Smooth muscle cell (in vitro differentiated cells): ENCODE measurements around the gene GRK6. TPM values are rescaled to one million over a fixed set of nuclear protein-coding genes. Genes with fewer than 3 reads are reported as not detected.

ENCODE experiments used
- DNase-seq: peaks from one replicate; lab custom pipeline; 2025; ENCODE audit not compliant: unreplicated experiment; lab: John Stamatoyannopoulos, UW
- H2AFZ ChIP-seq: fragments of 200-600 bp; sonication (generic); 2 replicates; pipeline ENCODE4 v1.6.0; 2016; ENCODE audit warnings: antibody characterized with exemption, low read depth, mild to moderate bottlenecking
- H3F3A ChIP-seq: fragments of 200-600 bp; sonication (generic); 2 replicates; pipeline ENCODE4 v1.6.0; 2017; ENCODE audit warnings: antibody characterized with exemption, low read depth
- H3K27ac ChIP-seq: fragments of 200-600 bp; sonication (generic); 2 replicates; pipeline ENCODE4 v1.5.1; 2016; ENCODE audit warnings: low read depth, mild to moderate bottlenecking
- H3K27me3 ChIP-seq: fragments of 200-600 bp; sonication (generic); 2 replicates; pipeline ENCODE4 v1.6.1; 2016; ENCODE audit warnings: low read depth, mild to moderate bottlenecking
- H3K36me3 ChIP-seq: fragments of 200-600 bp; sonication (generic); 2 replicates; pipeline ENCODE4 v1.5.1; 2016; ENCODE audit warnings: low read depth
- H3K4me1 ChIP-seq: fragments of 200-600 bp; sonication (generic); 2 replicates; pipeline ENCODE4 v1.5.1; 2016; ENCODE audit warnings: low read depth
- H3K4me2 ChIP-seq: fragments of 200-600 bp; sonication (generic); 2 replicates; pipeline ENCODE4 v1.6.0; 2016; ENCODE audit warnings: mild to moderate bottlenecking
- H3K4me3 ChIP-seq: fragments of 200-600 bp; sonication (generic); 2 replicates; pipeline ENCODE4 v1.5.1; 2016; ENCODE audit warnings: mild to moderate bottlenecking
- H3K79me2 ChIP-seq: fragments of 200-600 bp; sonication (generic); 2 replicates; pipeline ENCODE4 v1.6.0; 2016; ENCODE audit warnings: low read depth, mild to moderate bottlenecking
- H3K9ac ChIP-seq: fragments of 200-600 bp; sonication (generic); 2 replicates; pipeline ENCODE4 v1.6.0; 2016; ENCODE audit warnings: low read depth
- H3K9me3 ChIP-seq: fragments of 200-600 bp; sonication (generic); replicated peaks from 2 replicates; pipeline ENCODE4 v1.5.1; 2016; ENCODE audit warnings: low read depth
- H4K20me1 ChIP-seq: fragments of 200-600 bp; sonication (generic); 2 replicates; pipeline ENCODE4 v1.6.0; 2016; ENCODE audit warnings: low read depth
- CTCF ChIP-seq: fragments of 200-600 bp; sonication (generic); IDR thresholded peaks from 2 replicates; pipeline ENCODE4 v1.5.1; 2017; ENCODE audit warnings: borderline replicate concordance, mild to moderate bottlenecking, antibody characterized with exemption; ENCODE audit not compliant: insufficient read depth, poor library complexity, severe bottlenecking
- WGBS: methylation state at CpG from one replicate; pipeline ENCODE4 v1.1.7; 2016; ENCODE audit warnings: low lambda C conversion rate; 5-methylcytosine and 5-hydroxymethylcytosine counted together
- polyA plus RNA-seq: library from polyadenylated mRNA; unstranded; fragments of >200 nt; fragmentation: Nextera tagmentation; extraction: Ambion mirVana; gene quantifications from 2 replicates; pipeline ENCODE4 v1.2.1, GENCODE V29; 2016
- total RNA-seq: library from RNA; depleted of rRNA; stranded (reverse); fragments of >200 nt; gene quantifications from 2 replicates; pipeline ENCODE4 v1.2.3, GENCODE V29; 2014

Gene GRK6
- total and polyA plus RNA-seq, 2 experiments from 2014 or later, result 20.8 to 28.5 TPM

- no peak for TF ChIP-seq CTCF
- DNase-seq, result no peak
- Histone ChIP-seq H3F3A (no peaks in the 10 kb centered on the region), H3K9me3 (no peaks in the 10 kb centered on the region), H3K4me2 (no peak overlapping the region), H3K9ac (no peak overlapping the region), H3K27ac (no peak overlapping the region), H3K4me3 (no peak overlapping the region), H4K20me1 (no peaks in the 10 kb centered on the region), H3K36me3 (no peaks in the 10 kb centered on the region), H3K79me2 (no peaks in the 10 kb centered on the region), H2AFZ (no peak overlapping the region), H3K27me3 (no peaks in the 10 kb centered on the region), H3K4me1 (peaks cover 4% of the 10 kb centered on the region)
- 84% methylated on average over 6 of the region's 6 CpGs for WGBS
Measured at GRCh38 chr5:177421062-177421798, 5.2 kb upstream of the GRK6 start.

- Histone ChIP-seq H3K9ac (no peak overlapping the region), H3K4me3 (no peak overlapping the region), H3K9me3 (no peaks in the 10 kb centered on the region), H3K27ac (no peak overlapping the region), H3K4me1 (peaks cover 11% of the 10 kb centered on the region), H3K27me3 (no peaks in the 10 kb centered on the region), H3K79me2 (peaks cover 13% of the 10 kb centered on the region), H3K36me3 (no peaks in the 10 kb centered on the region), H2AFZ (no peak overlapping the region), H3K4me2 (no peak overlapping the region), H3F3A (no peaks in the 10 kb centered on the region), H4K20me1 (peaks cover 11% of the 10 kb centered on the region)
- 80% methylated on average over 2 of the region's 2 CpGs for WGBS
- DNase-seq, result no peak
- TF ChIP-seq CTCF, result no peak
Measured at GRCh38 chr5:177423671-177424070, 2.8 kb upstream of the GRK6 start.

- no peaks in the 10 kb centered on the region for H3K36me3 ChIP-seq
- WGBS, result 59% methylated on average over 13 of the region's 13 CpGs
- H2AFZ ChIP-seq, result peak overlapping the region; percentile 73
- H4K20me1 ChIP-seq, result peaks cover 22% of the 10 kb centered on the region
- DNase-seq, result no peak
- H3K4me3 ChIP-seq, result peak overlapping the region; percentile 66
- H3K9me3 ChIP-seq, result no peaks in the 10 kb centered on the region
- no peaks in the 10 kb centered on the region for H3K27me3 ChIP-seq
- H3K4me1 ChIP-seq, result peaks cover 11% of the 10 kb centered on the region
- peak overlapping the region; percentile 94 for H3K27ac ChIP-seq
- H3K79me2 ChIP-seq, result peaks cover 15% of the 10 kb centered on the region
- H3F3A ChIP-seq, result no peaks in the 10 kb centered on the region
- no peak for TF ChIP-seq CTCF
- H3K4me2 ChIP-seq, result peak overlapping the region; percentile 87
- peak overlapping the region; percentile 81 for H3K9ac ChIP-seq
Measured at GRCh38 chr5:177425196-177425800, 1.2 kb upstream of the GRK6 start.
